ENCODE measurements around the gene SRM. TPM values are rescaled to one million over a fixed set of nuclear protein-coding genes. Genes with fewer than 3 reads are reported as not detected.

Gene SRM
- total and polyA plus RNA-seq, 2 of the 4 experiments (the other 2 are of a cell fraction) = 23.1 to 160 TPM

GRCh38 chr1:11068600-11069473 is 9.0 kb upstream of the SRM start:
- H3K27ac ChIP-seq (ENCODE audit: insufficient read depth, low read length) = no peak overlapping the region
- H2AK5ac ChIP-seq (ENCODE audit: low read depth, low read length) = no peak overlapping the region
- H3K36me3 ChIP-seq (ENCODE audit: control insufficient read depth, insufficient read depth, low read length) = peaks cover 64% of the 10 kb centered on the region
- intact Hi-C loops (cut with micrococcal nuclease) (no loop called here), dilution Hi-C loops (cut with HindIII; ENCODE audit: low sequenced_read_pairs, unreplicated experiment) (no loop called here), in situ Hi-C loops (cut with MboI; ENCODE audit: low sequenced_read_pairs) (no loop called here)
- no peak overlapping the region for H2AK9ac ChIP-seq (replicated peaks; ENCODE audit: low read depth, low read length, poor library complexity)
- ATAC-seq (ENCODE audit: low read depth) (no peak), DNase-seq (no peak)
- no peak overlapping the region for H3K23ac ChIP-seq (ENCODE audit: low read depth, low read length)
- no peak overlapping the region for H3K9ac ChIP-seq (ENCODE audit: low read depth, low read length)
- no peak overlapping the region for H3K4ac ChIP-seq (ENCODE audit: low read depth, low read length)
- no peak overlapping the region for H3K4me3 ChIP-seq (ENCODE audit: insufficient read depth, low read depth, low read length)
- no peak overlapping the region for H3K18ac ChIP-seq (ENCODE audit: low read depth, low read length)
- H2BK15ac ChIP-seq (ENCODE audit: low read depth, low read length) = no peak overlapping the region
- no peak overlapping the region for H4K5ac ChIP-seq (ENCODE audit: low read depth, low read length)
- H3K4me1 ChIP-seq (ENCODE audit: control insufficient read depth, insufficient read depth, low read length) = no peaks in the 10 kb centered on the region
- H4K20me1 ChIP-seq (ENCODE audit: insufficient read depth, low read length) = no peaks in the 10 kb centered on the region
- ChIA-PET POLR2A (ENCODE audit: unreplicated experiment) (no interaction called here), CTCF (no interaction called here)
- H4K91ac ChIP-seq (ENCODE audit: insufficient read depth, low read depth, low read length) = no peak overlapping the region
- H2AFZ ChIP-seq (replicated peaks; ENCODE audit: low read length, poor library complexity) = no peak overlapping the region
- H3K9me3 ChIP-seq (ENCODE audit: control insufficient read depth, insufficient read depth, low read length) = no peaks in the 10 kb centered on the region
- H3K27me3 ChIP-seq (ENCODE audit: control insufficient read depth, insufficient read depth, low read length) = no peaks in the 10 kb centered on the region
- H2BK5ac ChIP-seq (ENCODE audit: low read depth, low read length, poor library complexity, severe bottlenecking) = no peak overlapping the region
- H3K4me2 ChIP-seq (ENCODE audit: low read depth, low read length) = no peak overlapping the region
- no TSS peak for BruUV-seq (replicated peaks)
- no peak overlapping the region for H3K14ac ChIP-seq (replicated peaks; ENCODE audit: low read depth, low read length)
- no peak overlapping the region for H3K56ac ChIP-seq (ENCODE audit: extremely low read depth, insufficient read depth, low read length)
- no peak overlapping the region for H2BK20ac ChIP-seq (ENCODE audit: low read depth, low read length)
- peaks cover 4% of the 10 kb centered on the region in 2 experiments; a peak in 1 of 4 replicates for H3K79me1 ChIP-seq (ENCODE audit: low read depth in 1 of 2, low read length in 2 of 2)
- H4K8ac ChIP-seq (ENCODE audit: low read depth in 2 of 2, low read length in 2 of 2) = no peak overlapping the region
- no peak overlapping the region for H2BK120ac ChIP-seq (ENCODE audit: low read depth, low read length)
- WGBS, 2 experiments (ENCODE audit: extremely low coverage in 2 of 2, insufficient read length in 1 of 2) = 94% methylated on average over 8 of the region's 17 CpGs; no CpG with 5 or more reads in 1 of the 2 experiments
- H3K9me1 ChIP-seq (ENCODE audit: insufficient read depth, low read length) = no peaks in the 10 kb centered on the region
- no peak for TF ChIP-seq RAD21 (IDR thresholded peaks at IDR 0.05; ENCODE audit: low read length)
- TF ChIP-seq CEBPB (IDR thresholded peaks at IDR 0.05; ENCODE audit: low read depth, low read length) = no peak
- no peak for TF ChIP-seq NFE2L2 (IDR thresholded peaks at IDR 0.05; ENCODE audit: low read depth, low read length)
- no peak for TF ChIP-seq USF2 (IDR thresholded peaks at IDR 0.05; ENCODE audit: low read depth, low read length)
- TF ChIP-seq MAZ (IDR thresholded peaks at IDR 0.05; ENCODE audit: borderline replicate concordance, low read depth, low read length) = no peak
- no peak for TF ChIP-seq FOS (IDR thresholded peaks at IDR 0.05; ENCODE audit: low read depth, low read length)
- no peak for TF ChIP-seq CTCF (conservative IDR thresholded peaks at IDR 0.05; ENCODE audit: low read depth, low read length)
- no peak for TF ChIP-seq RCOR1 (IDR thresholded peaks at IDR 0.05; ENCODE audit: insufficient replicate concordance, low read length)
- no peak for TF ChIP-seq MAFK (IDR thresholded peaks at IDR 0.05; ENCODE audit: low read depth, low read length)
- no peak for TF ChIP-seq BHLHE40 (IDR thresholded peaks at IDR 0.05; ENCODE audit: low read depth, low read length)
- no peak for TF ChIP-seq MXI1 (IDR thresholded peaks at IDR 0.05; ENCODE audit: borderline replicate concordance, low read depth, low read length)
- no peak for TF ChIP-seq RFX5 (IDR thresholded peaks at IDR 0.05; ENCODE audit: low read depth, low read length)
- TF ChIP-seq CHD1 (IDR thresholded peaks at IDR 0.05; ENCODE audit: low read depth, low read length) = no peak
- TF ChIP-seq SMC3 (IDR thresholded peaks at IDR 0.05; ENCODE audit: low read depth, low read length) = no peak
- TF ChIP-seq ELK1 (IDR thresholded peaks at IDR 0.05; ENCODE audit: borderline replicate concordance, low read depth, low read length) = no peak

All from IMR-90 (cell line).